Endothelial cell of umbilical vein (primary cell): ENCODE results near the gene TRAF3. TPM values are rescaled to one million over a fixed set of nuclear protein-coding genes. Genes with fewer than 3 reads are reported as not detected.
"Not testable (repeated sequence)": the region's sequence is repeated elsewhere in the genome, so short reads cannot be mapped to it uniquely, and the experiment has no call there.

Experiments
- BruUV-seq: library from RNA; stranded (reverse); fragments of 400-500 nt; replicated peaks from 2 replicates; lab custom pipeline; 2021; lab: Mats Ljungman, UMichigan
- CTCF ChIA-PET: fragments of 300-600, 350-600 bp; sonication (Branson Sonifier 250); formaldehyde crosslinking; loops from one replicate; lab custom pipeline; 2021; ENCODE audit warnings: antibody characterized with exemption, inconsistent platforms; lab: Charles Lee
- POLR2A ChIA-PET: fragments of 300-600, 350-600 bp; sonication (Branson Sonifier 250); formaldehyde crosslinking; loops from one replicate; lab custom pipeline; 2021; ENCODE audit warnings: antibody characterized with exemption, inconsistent platforms; lab: Charles Lee
- DNase-seq: peaks from one replicate; pipeline ENCODE4 v3.0.0-alpha.2; 2011; ENCODE audit warnings: low read depth, low spot score
- FAIRE-seq: peaks from 2 replicates; lab custom pipeline; 2011; peaks lifted over from hg19 to GRCh38; lab: Jason Lieb, UNC
- H2AFZ ChIP-seq: 2 replicates; pipeline ENCODE4 v1.6.0; 2012; ENCODE audit warnings: low read depth, low read length, control low read depth, inconsistent platforms
- H3K27ac ChIP-seq: 2 replicates; pipeline ENCODE4 v1.5.1; 2011; ENCODE audit warnings: low read depth, mild to moderate bottlenecking, control low read depth, low read length, moderate library complexity; ENCODE audit not compliant: insufficient read depth
- H3K27me3 ChIP-seq, 2 experiments: 2 replicates each; pipeline versions ENCODE4 v1.6.0 to v1.6.1; 2011; ENCODE audit warnings: low read length in 2 of 2, mixed read lengths in 1 of 2; ENCODE audit not compliant: control insufficient read depth in 2 of 2, insufficient read depth in 2 of 2
- H3K36me3 ChIP-seq, 2 experiments: 2 replicates in 1 of 2; 3 replicates in 1 of 2; pipeline ENCODE4 v1.5.1; 2011; ENCODE audit warnings: low read length in 2 of 2, mild to moderate bottlenecking in 1 of 2, moderate library complexity in 1 of 2; ENCODE audit not compliant: control insufficient read depth in 2 of 2, insufficient read depth in 2 of 2; ENCODE audit errors: extremely low read depth in 1 of 2
- H3K4me1 ChIP-seq: 3 replicates; pipeline ENCODE4 v1.5.1; 2011; ENCODE audit warnings: mild to moderate bottlenecking, low read length; ENCODE audit not compliant: control insufficient read depth, insufficient read depth; ENCODE audit errors: extremely low read depth
- H3K4me2 ChIP-seq: 2 replicates; pipeline ENCODE4 v1.6.1; 2011; ENCODE audit warnings: low read length, control low read depth, mixed read lengths; ENCODE audit not compliant: insufficient read depth
- H3K4me3 ChIP-seq, 3 experiments: fragments of 200-600 bp in 1 of 3; sonication (generic), shearing (Covaris generic) in 1 of 3; replicated peaks in 1 of 3; 2 replicates each; pipeline ENCODE4 v1.5.1; 2011 to 2016; ENCODE audit warnings: control low read depth in 3 of 3, low read length in 3 of 3, mild to moderate bottlenecking in 2 of 3, inconsistent platforms in 1 of 3, low read depth in 1 of 3, moderate library complexity in 1 of 3; ENCODE audit not compliant: insufficient read depth in 1 of 3
- H3K79me2 ChIP-seq: 2 replicates; pipeline ENCODE4 v1.6.0; 2012; ENCODE audit warnings: low read length, inconsistent platforms; ENCODE audit not compliant: control insufficient read depth, insufficient read depth
- H3K9ac ChIP-seq: replicated peaks from 2 replicates; pipeline ENCODE3; 2011; ENCODE audit warnings: low read length, control low read depth; ENCODE audit not compliant: insufficient read depth; ENCODE audit errors: extremely low read depth
- H3K9me1 ChIP-seq: replicated peaks from 3 replicates; pipeline ENCODE4 v1.6.0; 2011; ENCODE audit warnings: mild to moderate bottlenecking, low read length; ENCODE audit not compliant: control insufficient read depth, insufficient read depth; ENCODE audit errors: extremely low read depth
- H3K9me3 ChIP-seq: replicated peaks from 2 replicates; pipeline ENCODE4 v1.5.1; 2012; ENCODE audit warnings: low read length, inconsistent platforms; ENCODE audit not compliant: control insufficient read depth, insufficient read depth
- H4K20me1 ChIP-seq: replicated peaks from 2 replicates; pipeline ENCODE3; 2011; ENCODE audit warnings: mild to moderate bottlenecking, low read length; ENCODE audit not compliant: control insufficient read depth, insufficient read depth; ENCODE audit errors: extremely low read depth
- EZH2 ChIP-seq: IDR thresholded peaks from 2 replicates; pipeline ENCODE4 v1.6.1; 2012; ENCODE audit warnings: borderline replicate concordance, low read depth, mild to moderate bottlenecking, moderate library complexity, low read length, inconsistent platforms; ENCODE audit not compliant: severe bottlenecking
- FOS ChIP-seq: IDR thresholded peaks from 2 replicates; pipeline ENCODE4 v1.6.1; 2011; ENCODE audit warnings: mild to moderate bottlenecking, low read length, moderate library complexity, borderline replicate concordance; ENCODE audit not compliant: insufficient read depth
- MYC ChIP-seq: IDR thresholded peaks from one replicate; pipeline ENCODE4 v1.6.1; 2011; ENCODE audit warnings: mild to moderate bottlenecking, low read depth, low read length
- POLR2A ChIP-seq: IDR thresholded peaks from 2 replicates; pipeline ENCODE4 v1.6.1; 2012; ENCODE audit warnings: low read depth, mild to moderate bottlenecking, control low read depth, low read length
- dilution Hi-C: fragments of 300-500 bp; cut with MboI; formaldehyde crosslinking; loops from one replicate; pipeline ENCODE4 v1.15.0; 2019; ENCODE audit warnings: low sequenced_read_pairs; ENCODE audit not compliant: extremely low pct_ligation_motif_present
- intact Hi-C: fragments of 100-400 bp; cut with micrococcal nuclease; formaldehyde crosslinking; loops from one replicate; pipeline ENCODE4 v1.10.0; 2022
- polyA plus RNA-seq, 4 experiments: library from polyadenylated mRNA; depleted of rRNA in 3 of 4; stranded (reverse) in 3 of 4; unstranded in 1 of 4; fragments of >200 nt; gene quantifications; 2 replicates each; pipeline versions ENCODE4 v1.2.1 to v1.2.3, GENCODE V29; 2011 to 2012; ENCODE audit warnings: missing spikeins in 1 of 4
- total RNA-seq: library from RNA; stranded (reverse); gene quantifications from 2 replicates; pipeline ENCODE4 v1.2.3, GENCODE V29; 2021
- TF ChIP-seq, protein P1 (sequence below): IDR thresholded peaks from 2 replicates; pipeline ENCODE4 v1.6.1; 2011; ENCODE audit not compliant: insufficient read depth, insufficient read length
- TF ChIP-seq, protein P2 (sequence below), 2 donors: IDR thresholded peaks; 1 replicate in 1 of 2; 2 replicates in 1 of 2; pipeline ENCODE4 v1.5.1; 2011; ENCODE audit warnings: low read length in 2 of 2, mild to moderate bottlenecking in 2 of 2, moderate library complexity in 2 of 2, control low read depth in 1 of 2, inconsistent platforms in 1 of 2, low read depth in 1 of 2; ENCODE audit not compliant: insufficient read depth in 1 of 2; ENCODE audit errors: extremely low read depth in 1 of 2

The TRAF3 gene
- total and polyA plus RNA-seq, 2 donors (not counting 3 experiments of a cell fraction or from before 2014, with no cell fraction given) = 14.4 to 27.6 TPM

DNA sequence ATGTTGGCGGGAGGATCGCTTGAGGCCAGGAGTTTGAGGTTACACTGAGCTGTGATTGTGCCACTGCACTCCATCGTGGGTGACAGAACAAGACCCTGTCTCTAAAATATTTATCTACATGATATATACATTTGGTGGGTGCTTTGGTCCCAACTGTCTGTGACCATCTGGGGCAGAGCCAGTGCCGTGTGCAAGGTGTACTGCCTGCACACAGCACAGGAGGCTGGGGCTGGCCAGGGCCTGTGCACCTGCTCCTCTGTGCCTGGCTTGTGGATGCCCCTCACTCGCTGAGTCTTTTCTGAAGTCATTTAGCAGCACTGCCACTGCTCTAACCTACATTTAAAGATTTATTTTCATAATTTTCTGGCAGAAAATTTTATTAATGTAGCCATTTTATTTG is 58.7 kb downstream of the TRAF3 start:
- intact Hi-C loops = no loop called here
- no TSS peak for BruUV-seq

DNA sequence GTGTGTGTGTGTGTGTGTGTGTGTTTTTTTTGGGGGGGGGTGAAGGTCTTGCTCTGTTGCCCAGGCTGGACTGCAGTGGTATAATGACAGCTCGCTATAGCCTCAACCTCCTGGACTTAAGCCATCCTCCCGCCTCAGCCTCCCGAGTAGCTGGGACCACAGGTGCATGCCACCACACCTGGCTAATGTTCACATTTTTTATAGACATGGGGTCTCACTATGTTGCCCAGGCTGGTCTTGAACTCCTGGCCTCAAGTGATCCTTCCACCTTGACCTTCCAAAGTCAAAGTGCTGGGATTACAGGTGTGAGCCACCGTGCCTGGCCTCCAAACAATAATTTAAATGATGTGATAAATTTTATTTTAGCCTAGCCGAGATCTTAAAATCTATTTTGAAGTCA is 59.9 kb downstream of the TRAF3 start:
- CTCF ChIA-PET, H3K4me1 ChIP-seq, intact Hi-C loops, H4K20me1 ChIP-seq, FAIRE-seq, H3K27ac ChIP-seq, BruUV-seq, H3K79me2 ChIP-seq, H3K9ac ChIP-seq, H3K36me3 ChIP-seq, DNase-seq, H3K9me1 ChIP-seq, H3K27me3 ChIP-seq, POLR2A ChIA-PET, H3K4me3 ChIP-seq, H3K9me3 ChIP-seq, H2AFZ ChIP-seq, dilution Hi-C loops, H3K4me2 ChIP-seq: not testable (repeated sequence)

More for the DNA sequence above, 58.7 kb downstream of the TRAF3 start:
- Histone ChIP-seq H3K4me2 (no peak overlapping the region), H3K27ac (no peak overlapping the region), H4K20me1 (no peaks in the 10 kb centered on the region), H3K27me3 (no peaks in the 10 kb centered on the region), H3K79me2 (peaks cover 2% of the 10 kb centered on the region), H3K9me1 (no peaks in the 10 kb centered on the region), H3K9ac (no peak overlapping the region), H3K4me3 (no peak overlapping the region), H3K4me1 (no peaks in the 10 kb centered on the region), H3K9me3 (no peaks in the 10 kb centered on the region), H3K36me3 (no peaks in the 10 kb centered on the region), H2AFZ (no peak overlapping the region)
- ChIA-PET POLR2A (no interaction called here), CTCF (interaction anchor here (0.6 kb wide), 1 partner anchor 76 kb away, joined by 3 read pairs; no protein-coding TSS in a partner anchor)
- DNase-seq = no peak
- dilution Hi-C loops = no loop called here
- no peak for FAIRE-seq
- TF ChIP-seq POLR2A (no peak), MYC (no peak), FOS (no peak), EZH2 (no peak)
- TF ChIP-seq, protein P1, sequence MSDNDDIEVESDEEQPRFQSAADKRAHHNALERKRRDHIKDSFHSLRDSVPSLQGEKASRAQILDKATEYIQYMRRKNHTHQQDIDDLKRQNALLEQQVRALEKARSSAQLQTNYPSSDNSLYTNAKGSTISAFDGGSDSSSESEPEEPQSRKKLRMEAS = no peak
- TF ChIP-seq, protein P2, sequence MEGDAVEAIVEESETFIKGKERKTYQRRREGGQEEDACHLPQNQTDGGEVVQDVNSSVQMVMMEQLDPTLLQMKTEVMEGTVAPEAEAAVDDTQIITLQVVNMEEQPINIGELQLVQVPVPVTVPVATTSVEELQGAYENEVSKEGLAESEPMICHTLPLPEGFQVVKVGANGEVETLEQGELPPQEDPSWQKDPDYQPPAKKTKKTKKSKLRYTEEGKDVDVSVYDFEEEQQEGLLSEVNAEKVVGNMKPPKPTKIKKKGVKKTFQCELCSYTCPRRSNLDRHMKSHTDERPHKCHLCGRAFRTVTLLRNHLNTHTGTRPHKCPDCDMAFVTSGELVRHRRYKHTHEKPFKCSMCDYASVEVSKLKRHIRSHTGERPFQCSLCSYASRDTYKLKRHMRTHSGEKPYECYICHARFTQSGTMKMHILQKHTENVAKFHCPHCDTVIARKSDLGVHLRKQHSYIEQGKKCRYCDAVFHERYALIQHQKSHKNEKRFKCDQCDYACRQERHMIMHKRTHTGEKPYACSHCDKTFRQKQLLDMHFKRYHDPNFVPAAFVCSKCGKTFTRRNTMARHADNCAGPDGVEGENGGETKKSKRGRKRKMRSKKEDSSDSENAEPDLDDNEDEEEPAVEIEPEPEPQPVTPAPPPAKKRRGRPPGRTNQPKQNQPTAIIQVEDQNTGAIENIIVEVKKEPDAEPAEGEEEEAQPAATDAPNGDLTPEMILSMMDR (IDR thresholded peaks at IDR 0.05; ENCODE audit: extremely low read depth in 1 of 2, insufficient read depth in 1 of 2, low read depth in 1 of 2, low read length in 2 of 2) = no peak
